Natural killer cell (primary cell): ENCODE results near the gene POFUT2. TPM values are rescaled to one million over a fixed set of nuclear protein-coding genes. Genes with fewer than 3 reads are reported as not detected.
A peak's percentile ranks its signal among the peaks of the same experiment; 100 is the strongest.

Source experiments
- ATAC-seq, 3 donors: fragments of 150-1000 bp in 2 of 3; fragments of 200-7000 bp in 1 of 3; cut with Tn5 transposase; 1 replicate in 1 of 3; 2 replicates in 2 of 3; pipeline ENCODE4 v1.10.0; 2021; ENCODE audit warnings: mild to moderate bottlenecking in 2 of 3, moderate library complexity in 2 of 3
- DNase-seq, 2 donors: peaks; one replicate each; pipeline versions ENCODE4 v3.0.0 to v3.0.0-alpha.2; 2013 to 2021; ENCODE audit warnings: mixed read lengths in 1 of 2
- H3K27ac ChIP-seq: one replicate; pipeline ENCODE4 v1.5.1; 2013; ENCODE audit warnings: mild to moderate bottlenecking, low read length
- H3K27me3 ChIP-seq: one replicate; pipeline ENCODE4 v1.6.1; 2013; ENCODE audit warnings: low read length; ENCODE audit not compliant: control insufficient read depth, insufficient read depth
- H3K36me3 ChIP-seq: one replicate; pipeline ENCODE4 v1.6.1; 2013; ENCODE audit warnings: low read length; ENCODE audit not compliant: control insufficient read depth, insufficient read depth
- H3K4me1 ChIP-seq: one replicate; pipeline ENCODE4 v1.6.1; 2013; ENCODE audit warnings: low read length; ENCODE audit not compliant: control insufficient read depth, insufficient read depth
- H3K4me3 ChIP-seq: one replicate; pipeline ENCODE4 v1.5.1; 2013; ENCODE audit warnings: low read length
- H3K9me3 ChIP-seq: one replicate; pipeline ENCODE4 v1.6.1; 2013; ENCODE audit warnings: low read length; ENCODE audit not compliant: control insufficient read depth, insufficient read depth
- H3K27ac Mint-ChIP-seq, 2 donors: one replicate each; pipeline ENCODE4 v1.8.0; 2022; ENCODE audit warnings: mild to moderate bottlenecking in 2 of 2, mixed read lengths in 2 of 2, moderate library complexity in 1 of 2
- H3K27me3 Mint-ChIP-seq, 2 donors: one replicate each; pipeline ENCODE4 v1.8.0; 2022; ENCODE audit warnings: low read depth in 2 of 2, mixed read lengths in 2 of 2
- H3K36me3 Mint-ChIP-seq: one replicate; pipeline ENCODE4 v1.8.0; 2022; ENCODE audit warnings: mixed read lengths
- H3K4me1 Mint-ChIP-seq, 2 donors: one replicate each; pipeline ENCODE4 v1.8.0; 2022; ENCODE audit warnings: mixed read lengths in 2 of 2
- H3K4me3 Mint-ChIP-seq: one replicate; pipeline ENCODE4 v1.8.0; 2022; ENCODE audit warnings: mild to moderate bottlenecking, moderate library complexity, mixed read lengths
- H3K9me3 Mint-ChIP-seq, 2 donors: one replicate each; pipeline ENCODE4 v1.8.0; 2022; ENCODE audit warnings: mixed read lengths in 2 of 2
- CTCF ChIP-seq: fragments of 200-600 bp; IDR thresholded peaks from one replicate; pipeline ENCODE4 v1.8.0; 2022; ENCODE audit warnings: antibody characterized with exemption
- WGBS: methylation state at CpG from one replicate; pipeline ENCODE4 v1.1.7; 2013; ENCODE audit warnings: missing lambda C conversion rate; ENCODE audit not compliant: insufficient coverage; 5-methylcytosine and 5-hydroxymethylcytosine counted together
- intact Hi-C: fragments of 100-400 bp; cut with micrococcal nuclease; formaldehyde crosslinking; loops from one replicate; pipeline ENCODE4 v1.14.2; 2022
- total RNA-seq, 4 donors: library from RNA; stranded (reverse); fragments of 120-200 nt in 1 of 4; gene quantifications; one replicate each; pipeline versions ENCODE4 v1.2.3 to v1.2.4, GENCODE V29; 2013 to 2022

POFUT2 gene
- total RNA-seq, 3 donors from 2014 or later (not counting 1 experiment from before 2014, with no cell fraction given) = 41.4 to 46.0 (median 43.3) TPM

DNA sequence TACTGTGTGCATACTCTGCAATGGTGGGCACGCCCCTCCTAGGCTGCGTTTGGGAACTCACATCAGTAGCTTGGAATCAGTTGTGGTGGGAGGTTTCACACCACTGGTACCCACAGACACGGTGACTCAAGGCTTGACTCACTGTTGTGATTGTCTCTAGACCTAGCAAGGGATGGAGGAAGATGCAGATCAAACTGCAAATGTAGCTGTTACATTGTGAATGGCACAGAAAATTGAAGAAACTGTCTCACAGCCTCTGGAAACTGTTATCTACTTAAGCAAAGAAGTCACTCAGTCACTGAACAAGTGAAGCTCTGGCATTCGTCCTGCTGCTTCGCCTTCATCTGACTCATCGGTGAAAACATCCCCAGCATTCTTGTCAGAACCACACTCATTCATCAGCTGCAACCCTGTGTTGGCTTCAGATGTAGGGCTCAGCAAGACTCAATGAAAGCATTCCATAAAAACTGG lies 59.5 kb downstream of the POFUT2 start:
- H3K9me3 ChIP-seq = no peaks in the 10 kb centered on the region
- Mint-ChIP-seq H3K9me3 (no peaks in the 10 kb centered on the region), H3K36me3 (no peaks in the 10 kb centered on the region), H3K4me1 (peaks cover 28 to 33% of the 10 kb centered on the region in 2 donors), H3K27me3 (peaks cover 35 to 41% of the 10 kb centered on the region in 2 donors), H3K27ac (peak overlapping the region in 1 of 2 donors; percentile 83), H3K4me3 (peak overlapping the region; percentile 59)
- H3K36me3 ChIP-seq = no peaks in the 10 kb centered on the region
- peaks cover 39% of the 10 kb centered on the region for H3K4me1 ChIP-seq
- DNase-seq (peak; percentile 72 to 89), ATAC-seq (peak; percentile 75 to 87 (median 80))
- H3K27me3 ChIP-seq = peaks cover 6% of the 10 kb centered on the region
- no peak overlapping the region for H3K27ac ChIP-seq
- no peak overlapping the region for H3K4me3 ChIP-seq
- intact Hi-C loops = loop anchor here (5.0 kb wide), 1 partner anchor 39 kb away; no protein-coding TSS in a partner anchor
- no peak for TF ChIP-seq CTCF
- 26% methylated on average over 6 of the region's 6 CpGs for WGBS

DNA sequence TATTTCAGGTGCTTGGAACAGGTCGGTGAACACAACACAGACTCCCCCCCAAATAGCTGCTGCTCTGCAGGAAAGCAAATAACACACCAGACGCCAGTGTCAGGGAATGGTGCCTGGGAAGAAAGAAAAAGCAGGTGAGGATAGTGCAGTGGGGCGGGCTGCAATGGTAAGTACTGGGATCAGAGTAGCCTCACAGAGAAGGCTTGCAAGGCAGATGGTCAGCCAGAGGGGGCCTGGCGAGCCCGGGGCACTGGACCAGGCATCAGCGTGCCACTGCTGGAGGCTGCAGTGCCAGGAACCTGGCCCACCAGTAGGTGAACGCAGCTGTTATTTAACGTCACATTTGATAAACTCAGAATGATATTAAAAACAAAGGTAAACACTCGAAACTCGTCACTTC lies 60.0 kb downstream of the POFUT2 start:
- no peak for ATAC-seq
- intact Hi-C loops = loop anchor here (5.0 kb wide), 1 partner anchor 40 kb away; no protein-coding TSS in a partner anchor
- no peaks in the 10 kb centered on the region for H3K36me3 Mint-ChIP-seq
- no peaks in the 10 kb centered on the region for H3K9me3 Mint-ChIP-seq
- 73% methylated on average over 9 of the region's 10 CpGs for WGBS
- peaks cover 39% of the 10 kb centered on the region for H3K4me1 ChIP-seq
- no peak overlapping the region for H3K27ac ChIP-seq
- peaks cover 6% of the 10 kb centered on the region for H3K27me3 ChIP-seq
- no peaks in the 10 kb centered on the region for H3K9me3 ChIP-seq
- H3K27me3 Mint-ChIP-seq = peaks cover 31 to 38% of the 10 kb centered on the region in 2 donors
- peak overlapping the region; percentile 59 for H3K4me3 Mint-ChIP-seq
- no peak overlapping the region for H3K4me3 ChIP-seq
- no peak for DNase-seq
- no peaks in the 10 kb centered on the region for H3K36me3 ChIP-seq
- peaks cover 28 to 33% of the 10 kb centered on the region in 2 donors for H3K4me1 Mint-ChIP-seq
- H3K27ac Mint-ChIP-seq = peak overlapping the region in 1 of 2 donors; percentile 83
- no peak for TF ChIP-seq CTCF

- peak overlapping the region; percentile 75 to 83 for H3K27ac Mint-ChIP-seq
- DNase-seq (peak; percentile 33 to 72), ATAC-seq (peak; percentile 58 to 67 (median 64))
- Histone ChIP-seq H3K27me3 (no peaks in the 10 kb centered on the region), H3K36me3 (peaks cover 2% of the 10 kb centered on the region), H3K9me3 (no peaks in the 10 kb centered on the region), H3K4me1 (peaks cover 39% of the 10 kb centered on the region), H3K27ac (no peak overlapping the region), H3K4me3 (no peak overlapping the region)
- no peaks in the 10 kb centered on the region for H3K9me3 Mint-ChIP-seq
- TF ChIP-seq CTCF = no peak
- intact Hi-C loops = loop anchor here (5.0 kb wide), 1 partner anchor 41 kb away; no protein-coding TSS in a partner anchor
- H3K4me1 Mint-ChIP-seq = peaks cover 28 to 33% of the 10 kb centered on the region in 2 donors
- H3K27me3 Mint-ChIP-seq = peaks cover 22 to 28% of the 10 kb centered on the region in 2 donors
- no peaks in the 10 kb centered on the region for H3K36me3 Mint-ChIP-seq
- H3K4me3 Mint-ChIP-seq = peak overlapping the region; percentile 62
- WGBS = 47% methylated on average over 14 of the region's 15 CpGs
Measured at GRCh38 chr21:45226540-45227326, 61.0 kb downstream of the POFUT2 start.
